Measurements from ENCODE around the gene SLC23A1.
"Not testable (repeated sequence)": the region's sequence is repeated elsewhere in the genome, so short reads cannot be mapped to it uniquely, and the experiment has no call there.

The SLC23A1 gene

DNA sequence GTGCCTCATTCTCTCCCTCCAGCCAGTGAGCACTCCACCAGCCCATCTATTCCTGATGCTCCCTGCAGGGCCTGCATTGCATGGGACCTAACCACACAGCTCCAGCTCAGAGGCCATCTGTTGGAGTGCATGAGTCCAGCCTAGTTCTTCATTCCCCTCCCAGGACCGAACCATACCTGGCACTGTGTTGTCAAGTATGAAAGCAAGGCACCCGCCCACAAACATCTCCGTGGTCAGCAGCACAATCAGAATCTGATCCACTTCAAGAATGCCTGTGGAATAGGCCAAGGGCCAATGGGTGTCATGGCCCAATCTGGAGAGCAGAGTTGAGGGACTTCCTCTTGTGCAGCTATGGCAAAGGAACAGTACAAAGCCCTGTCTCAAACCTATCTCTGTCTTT is 5.9 kb downstream of the SLC23A1 start:
- H3K4me3 ChIP-seq (ENCODE audit: low read depth, low read length), result no peak overlapping the region
- DNase-seq (ENCODE audit: low read depth), result no peak

DNA sequence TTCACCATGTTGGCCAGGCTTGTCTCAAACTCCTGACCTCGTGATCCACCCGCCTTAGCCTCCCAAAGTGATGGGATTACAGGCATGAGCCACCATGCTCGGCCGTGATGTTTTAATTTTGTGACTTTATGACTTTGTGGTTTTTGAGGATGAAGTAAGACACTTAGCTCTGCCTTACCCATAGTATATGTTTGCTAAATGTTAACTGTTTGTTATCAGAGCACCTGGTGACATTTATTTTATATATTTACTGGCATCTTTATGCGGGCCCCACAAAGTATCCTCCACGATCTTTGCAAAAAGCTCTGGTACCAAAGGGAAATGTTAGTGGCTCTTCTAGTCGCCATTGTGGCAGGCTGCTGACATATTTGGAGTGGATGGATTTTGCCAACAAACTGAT is 6.7 kb downstream of the SLC23A1 start:
- H3K4me3 ChIP-seq (ENCODE audit: low read depth, low read length), result no peak overlapping the region
- no peak for DNase-seq (ENCODE audit: low read depth)

DNA sequence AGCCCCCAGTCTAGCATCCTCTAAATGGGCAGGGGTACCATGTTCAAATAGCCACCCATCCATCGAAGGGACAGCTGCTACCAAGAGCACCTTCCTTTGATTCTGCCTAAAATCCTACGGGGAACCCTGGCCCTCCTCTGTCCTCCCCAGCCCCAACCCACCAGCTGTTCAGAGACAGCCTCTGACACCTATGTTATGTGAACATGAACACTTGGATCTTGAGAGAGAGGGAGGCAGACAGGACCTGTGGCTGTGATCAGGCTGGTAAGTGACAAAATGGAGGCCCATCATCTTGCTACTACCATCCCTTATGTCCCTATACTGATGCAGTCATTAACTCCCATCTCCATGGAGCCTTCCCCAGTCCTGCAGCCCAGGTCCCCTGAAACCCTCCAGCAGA is 8.2 kb downstream of the SLC23A1 start:
- DNase-seq (ENCODE audit: low read depth), result no peak
- no peak overlapping the region for H3K4me3 ChIP-seq (ENCODE audit: low read depth, low read length)

DNA sequence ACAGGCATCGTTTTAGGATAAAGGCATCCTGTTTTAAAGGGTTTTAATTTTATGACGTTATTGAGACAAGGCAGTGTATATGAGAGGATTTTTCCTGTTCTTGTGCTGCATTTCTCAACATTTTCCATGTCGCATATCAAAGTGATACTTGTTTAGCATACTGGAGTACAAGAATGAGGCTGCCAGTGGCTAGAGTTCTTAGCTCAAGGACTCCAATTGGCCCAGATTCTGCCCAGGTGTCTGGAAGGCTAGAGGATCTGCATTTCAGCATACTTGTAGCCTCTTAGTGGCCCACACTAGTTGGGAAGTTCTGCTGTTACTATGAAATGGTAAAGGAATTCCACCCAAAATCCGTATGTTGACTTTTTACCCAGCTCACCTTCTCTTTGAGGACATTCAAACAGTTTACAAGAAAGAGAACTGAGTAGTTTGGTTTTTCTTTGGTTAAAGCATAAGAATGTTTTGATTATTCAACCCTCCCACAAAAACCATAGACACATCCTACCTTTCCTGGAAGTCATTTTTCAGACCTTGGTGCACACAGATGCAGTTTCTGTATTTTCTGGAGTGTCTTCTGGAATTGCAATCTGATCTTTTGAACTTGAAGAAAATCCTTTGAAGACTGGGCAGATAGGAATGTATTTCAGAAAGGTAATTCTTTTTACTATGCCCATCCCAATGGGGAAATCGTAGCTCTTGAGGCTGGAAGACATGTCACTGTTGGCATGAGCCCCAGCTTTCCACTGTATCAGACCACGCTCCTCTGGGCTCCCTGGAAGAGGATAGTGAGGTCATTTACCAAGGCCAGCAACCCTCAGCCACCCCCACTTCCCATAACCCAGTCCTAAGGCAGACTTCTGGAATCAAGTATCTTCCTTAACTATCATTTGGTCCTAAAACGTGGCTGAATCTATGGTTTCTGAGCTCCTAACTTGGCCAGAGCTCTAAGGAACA is 11.3 kb downstream of the SLC23A1 start:
- no peak overlapping the region for H3K4me3 ChIP-seq (ENCODE audit: low read depth, low read length)
- no peak for DNase-seq (ENCODE audit: low read depth)

DNA sequence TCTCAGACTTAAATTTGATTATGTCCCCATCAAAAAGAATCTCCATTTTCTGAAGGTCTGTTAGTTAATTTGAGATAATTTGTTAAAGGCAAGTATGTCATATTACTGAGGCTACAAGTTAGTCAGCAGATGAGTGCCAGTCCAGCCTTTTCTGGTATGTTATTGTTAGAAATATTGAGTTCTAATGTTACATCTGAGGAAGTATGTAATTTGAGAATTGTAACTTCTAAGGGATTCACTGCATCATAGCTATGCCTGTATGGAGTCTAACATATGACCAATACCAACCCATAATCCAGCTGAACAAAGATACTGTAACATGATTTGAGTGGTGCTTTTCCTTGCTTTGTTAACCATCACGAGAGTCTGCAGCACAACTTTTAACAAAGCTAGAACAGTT is 13.9 kb downstream of the SLC23A1 start:
- DNase-seq (ENCODE audit: low read depth), result peak; percentile 40
- no peak overlapping the region for H3K4me3 ChIP-seq (ENCODE audit: low read depth, low read length)

DNA sequence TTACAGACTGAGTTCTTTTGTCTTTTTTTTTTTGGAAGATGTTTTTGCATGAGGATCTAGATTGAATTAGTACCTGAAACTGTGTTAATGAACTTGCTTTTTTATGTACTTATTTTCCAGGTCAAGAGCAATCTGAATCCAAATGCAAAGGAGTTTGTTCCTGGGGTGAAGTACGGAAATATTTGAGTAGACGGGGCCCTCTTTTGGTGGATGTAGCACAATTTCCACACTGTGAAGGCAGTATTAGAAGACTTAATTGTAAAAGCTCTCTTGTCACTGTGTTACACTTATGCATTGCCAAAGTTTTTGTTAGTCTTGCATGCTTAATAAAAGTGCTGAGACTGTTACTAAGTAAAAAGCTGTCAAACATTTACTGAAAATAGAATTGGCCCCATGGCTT is 14.5 kb downstream of the SLC23A1 start:
- no peak for DNase-seq (ENCODE audit: low read depth)
- H3K4me3 ChIP-seq (ENCODE audit: low read depth, low read length), result no peak overlapping the region

DNA sequence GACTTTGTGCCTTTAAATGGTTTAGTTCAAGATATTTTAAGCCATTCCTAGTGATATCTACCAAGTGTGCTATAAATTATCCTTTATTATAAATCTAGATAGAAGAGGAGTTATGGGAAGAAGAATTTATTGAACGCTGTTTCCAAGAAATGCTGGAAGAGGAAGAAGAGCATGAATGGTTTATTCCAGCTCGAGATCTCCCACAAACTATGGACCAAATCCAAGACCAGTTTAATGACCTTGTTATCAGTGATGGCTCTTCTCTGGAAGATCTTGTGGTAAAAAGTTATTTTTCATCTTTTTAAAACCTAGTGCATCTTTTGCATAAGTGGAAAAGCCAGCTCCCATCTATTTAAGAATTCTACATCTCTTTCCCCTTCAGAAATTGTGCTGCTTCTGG is 18.6 kb downstream of the SLC23A1 start:
- H3K4me3 ChIP-seq (ENCODE audit: low read depth, low read length), result no peak overlapping the region
- no peak for DNase-seq (ENCODE audit: low read depth)

DNA sequence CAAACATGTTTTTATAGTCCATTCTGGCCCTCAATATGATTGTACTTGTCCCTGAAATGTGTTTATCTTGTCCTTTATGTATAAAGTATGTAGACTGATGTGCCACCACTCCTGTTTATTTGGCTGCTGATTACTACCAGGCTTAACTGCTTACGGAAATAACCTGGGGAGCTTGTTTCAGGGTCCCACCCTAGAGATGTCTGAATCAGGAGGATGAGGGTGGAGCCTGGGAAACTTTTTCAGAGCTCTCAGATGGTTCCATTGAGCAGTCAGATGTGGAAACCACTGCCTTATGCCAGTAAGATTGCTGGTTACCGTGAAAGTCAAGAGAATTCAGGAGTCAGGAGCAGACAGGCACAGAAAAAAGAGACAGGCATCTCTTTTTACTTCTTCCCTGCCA is 19.2 kb downstream of the SLC23A1 start:
- DNase-seq (ENCODE audit: low read depth), result no peak
- no peak overlapping the region for H3K4me3 ChIP-seq (ENCODE audit: low read depth, low read length)

DNA sequence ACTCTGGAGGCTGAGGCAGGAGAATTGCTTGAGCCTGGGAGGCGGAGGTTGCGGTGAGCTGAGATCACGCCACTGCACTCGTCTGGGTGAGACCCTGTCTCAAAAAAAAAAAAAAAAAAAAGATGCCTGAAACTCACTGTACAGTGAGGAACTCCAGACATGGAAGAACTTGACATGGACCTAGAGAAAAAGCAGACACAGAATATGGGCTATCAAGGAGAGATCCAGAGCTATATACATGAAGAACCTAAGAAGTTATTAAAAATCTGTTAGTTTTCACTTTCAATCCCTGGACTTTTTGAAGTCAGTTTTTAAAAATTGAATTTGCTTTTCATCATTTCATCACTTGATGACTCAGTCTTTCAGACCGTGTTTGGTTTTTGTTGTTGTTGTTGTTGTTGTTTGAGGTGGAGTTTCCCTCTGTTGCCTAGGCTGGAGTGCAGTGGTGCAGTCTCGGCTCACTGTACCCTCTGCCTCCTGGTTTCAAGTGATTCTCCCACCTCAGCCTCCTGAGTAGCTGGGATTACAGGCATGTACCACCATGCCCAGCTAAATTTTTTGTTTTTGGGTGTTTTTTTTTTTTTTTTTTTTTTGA is 21.2 kb downstream of the SLC23A1 start:
- no peak overlapping the region for H3K4me3 ChIP-seq (ENCODE audit: low read depth, low read length)
- DNase-seq (ENCODE audit: low read depth), result no peak

DNA sequence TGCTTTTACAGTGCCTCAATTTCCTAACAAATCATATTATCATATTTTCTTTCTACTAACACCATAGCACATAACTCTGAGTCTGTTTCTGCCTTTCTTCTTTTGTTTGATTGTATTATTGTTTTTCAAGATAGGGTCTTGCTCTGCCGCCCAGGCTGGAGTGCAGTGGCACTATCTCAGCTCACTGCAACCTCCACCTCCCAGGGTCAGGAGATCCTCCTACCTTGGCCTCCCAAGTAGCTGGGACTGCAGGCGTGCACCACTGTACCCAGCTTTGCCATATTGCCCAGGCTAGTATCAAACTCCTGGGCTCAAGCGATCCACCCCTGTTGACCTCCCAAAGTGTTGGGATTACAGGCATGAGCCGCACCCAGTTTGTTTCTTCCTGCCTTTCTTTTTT is 22.7 kb downstream of the SLC23A1 start:
- DNase-seq (ENCODE audit: low read depth), result no peak
- no peak overlapping the region for H3K4me3 ChIP-seq (ENCODE audit: low read depth, low read length)

DNA sequence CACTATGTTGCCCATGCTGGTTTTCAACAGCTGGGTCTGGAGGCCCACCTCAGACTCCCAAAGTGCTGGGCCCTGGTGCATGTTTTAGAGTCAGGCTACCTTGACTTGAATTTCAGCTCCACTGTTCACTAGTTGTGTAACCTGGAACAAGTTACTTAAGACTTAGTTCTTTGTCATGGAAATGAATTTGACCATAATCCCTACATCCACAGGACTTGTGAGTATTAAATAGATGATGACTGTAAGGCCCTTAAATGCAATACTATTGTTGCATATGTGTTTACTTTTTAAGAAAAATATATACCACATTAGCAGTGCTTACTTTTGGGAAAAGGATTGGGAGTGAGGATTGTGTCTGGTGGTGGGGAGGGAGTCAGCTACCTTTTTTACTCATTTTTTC is 25.0 kb downstream of the SLC23A1 start:
- no peak overlapping the region for H3K4me3 ChIP-seq (ENCODE audit: low read depth, low read length)

DNA sequence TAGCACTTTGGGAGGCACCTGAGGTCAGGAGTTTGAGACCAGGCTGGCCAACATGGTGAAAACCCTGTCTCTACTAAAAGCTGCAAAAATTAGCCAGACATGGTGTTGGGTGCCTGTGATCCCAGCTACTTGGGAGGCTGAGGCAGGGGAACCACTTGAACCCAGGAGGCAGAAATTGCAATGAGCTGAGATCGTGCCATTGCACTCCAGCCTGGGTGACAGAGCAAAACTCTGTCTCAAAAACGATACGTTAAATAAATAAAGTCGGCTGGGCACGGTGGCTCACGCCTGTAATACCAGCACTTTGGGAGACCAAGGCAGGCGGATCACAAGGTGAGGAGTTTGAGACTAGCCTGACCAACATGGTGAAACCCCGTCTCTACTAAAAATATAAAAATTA is 27.2 kb downstream of the SLC23A1 start:
- H3K4me3 ChIP-seq (ENCODE audit: low read depth, low read length); DNase-seq (ENCODE audit: low read depth): not testable (repeated sequence)

More for the DNA sequence above, 25.0 kb downstream of the SLC23A1 start:
- DNase-seq (ENCODE audit: low read depth), result no peak

DNA sequence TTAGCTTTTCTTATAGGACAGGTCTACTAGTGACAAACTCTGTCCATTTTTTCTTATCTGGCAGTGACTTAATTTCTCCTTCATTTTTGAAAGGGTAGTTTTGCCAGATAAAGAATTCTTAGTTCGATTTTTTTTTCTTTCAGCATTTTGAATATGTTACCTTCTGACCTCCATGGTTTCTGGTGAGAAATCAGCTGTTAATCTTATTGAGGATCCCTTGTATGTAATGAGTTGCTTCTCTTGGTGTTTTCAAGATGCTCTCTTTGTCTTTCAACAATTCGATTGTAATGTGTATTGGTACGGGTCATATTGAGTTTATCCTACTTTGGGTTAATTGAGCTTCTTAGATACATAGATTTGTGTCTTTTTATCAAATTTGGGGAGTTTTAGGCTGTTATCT is 28.9 kb downstream of the SLC23A1 start:
- no peak overlapping the region for H3K4me3 ChIP-seq (ENCODE audit: low read depth, low read length)
- no peak for DNase-seq (ENCODE audit: low read depth)

DNA sequence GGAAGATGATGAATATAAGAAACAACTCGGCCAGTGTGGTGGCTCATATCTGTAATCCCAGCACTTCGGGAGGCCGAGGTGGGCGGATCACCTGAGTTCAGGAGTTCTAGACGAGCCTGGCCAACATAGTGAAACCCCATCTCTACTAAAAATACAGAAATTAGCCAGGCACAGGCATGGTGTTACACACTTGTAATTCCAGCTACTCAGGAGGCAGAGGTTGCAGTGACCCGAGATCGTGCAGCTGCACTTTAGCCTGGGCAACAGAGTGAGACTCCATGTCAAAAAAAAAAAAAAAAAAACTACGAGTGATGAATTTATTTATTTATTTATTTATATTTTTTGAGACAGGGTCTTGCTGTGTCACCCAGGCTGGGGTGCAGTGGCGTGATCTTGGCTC is 35.2 kb downstream of the SLC23A1 start:
- not testable (repeated sequence) for H3K4me3 ChIP-seq (ENCODE audit: low read depth, low read length); DNase-seq (ENCODE audit: low read depth)

DNA sequence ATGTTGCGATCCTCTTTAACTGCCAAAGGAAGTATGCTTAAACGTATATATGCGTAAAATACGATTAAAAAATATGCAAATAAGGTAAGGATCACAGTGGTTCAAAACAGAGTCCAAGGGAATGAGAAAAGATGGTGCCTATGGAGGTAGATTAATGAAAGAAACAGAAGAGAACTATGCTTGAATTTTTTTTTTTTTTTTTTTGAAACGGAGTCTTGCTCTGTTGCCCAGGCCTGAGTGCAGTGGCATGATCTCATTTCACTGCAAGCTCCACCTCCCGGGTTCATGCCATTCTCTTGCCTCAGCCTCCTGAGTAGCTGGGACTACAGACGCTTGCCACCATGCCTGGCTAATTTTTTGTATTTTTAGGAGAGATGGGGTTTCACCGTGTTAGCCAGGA is 37.7 kb downstream of the SLC23A1 start:
- not testable (repeated sequence) for H3K4me3 ChIP-seq (ENCODE audit: low read depth, low read length); DNase-seq (ENCODE audit: low read depth)

DNA sequence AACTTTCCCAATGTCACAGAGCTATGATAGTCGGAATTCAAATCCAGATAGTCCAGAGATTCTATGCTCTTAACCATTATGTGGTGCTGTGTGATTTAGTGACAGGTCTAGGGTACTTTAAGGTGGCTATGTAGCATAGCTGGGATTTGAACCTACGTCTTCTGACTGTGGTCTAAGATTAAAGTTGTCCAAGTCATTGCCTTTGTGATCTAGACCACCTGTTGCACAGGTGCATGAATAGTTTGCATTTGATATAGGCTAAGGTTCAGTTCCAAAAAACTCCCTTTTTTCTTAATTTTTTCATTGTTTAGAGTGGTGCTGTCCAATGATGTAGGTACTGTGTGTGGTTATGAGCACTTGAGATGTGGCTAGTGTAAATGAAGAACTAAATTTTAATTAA is 38.9 kb downstream of the SLC23A1 start:
- H3K4me3 ChIP-seq (ENCODE audit: low read depth, low read length), result no peak overlapping the region
- no peak for DNase-seq (ENCODE audit: low read depth)

DNA sequence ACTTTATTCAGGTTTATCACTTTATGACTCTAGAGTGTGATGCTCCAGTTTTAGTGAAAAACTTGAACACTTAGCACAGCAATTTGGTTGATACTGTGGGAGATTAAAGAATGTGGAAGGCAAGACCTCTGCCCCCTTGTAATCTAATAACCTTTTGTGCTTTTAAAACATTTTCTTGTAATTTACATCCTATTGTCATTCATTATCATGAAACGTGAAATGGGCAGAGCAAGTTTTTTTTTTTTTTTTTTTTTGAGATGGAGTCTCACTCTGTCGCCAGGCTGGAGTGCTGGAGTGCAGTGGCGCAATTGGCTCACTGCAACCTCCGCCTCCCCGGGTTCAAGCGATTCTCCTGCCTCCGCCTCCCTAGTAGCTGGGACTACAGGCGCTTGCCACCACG is 39.6 kb downstream of the SLC23A1 start:
- DNase-seq (ENCODE audit: low read depth), result no peak
- peak overlapping the region; percentile 97 for H3K4me3 ChIP-seq (ENCODE audit: low read depth, low read length)

DNA sequence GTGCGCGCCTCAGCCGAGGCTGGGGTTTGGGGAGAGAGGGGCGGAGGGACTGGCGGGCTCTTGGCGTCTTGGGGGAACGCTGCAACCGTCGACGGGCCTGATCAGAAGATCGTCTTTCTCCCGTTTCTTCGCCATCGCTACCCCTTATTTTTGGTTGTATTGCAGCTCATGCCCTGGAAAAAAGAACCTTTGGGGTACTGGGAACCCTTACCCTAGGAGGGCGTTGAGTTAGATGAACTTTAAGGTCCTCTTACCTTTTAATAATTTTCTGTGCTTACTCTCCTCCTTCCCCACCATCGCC is 40.7 kb downstream of the SLC23A1 start:
- DNase-seq (ENCODE audit: low read depth), result no peak
- peak overlapping the region; percentile 97 for H3K4me3 ChIP-seq (ENCODE audit: low read depth, low read length)

DNA sequence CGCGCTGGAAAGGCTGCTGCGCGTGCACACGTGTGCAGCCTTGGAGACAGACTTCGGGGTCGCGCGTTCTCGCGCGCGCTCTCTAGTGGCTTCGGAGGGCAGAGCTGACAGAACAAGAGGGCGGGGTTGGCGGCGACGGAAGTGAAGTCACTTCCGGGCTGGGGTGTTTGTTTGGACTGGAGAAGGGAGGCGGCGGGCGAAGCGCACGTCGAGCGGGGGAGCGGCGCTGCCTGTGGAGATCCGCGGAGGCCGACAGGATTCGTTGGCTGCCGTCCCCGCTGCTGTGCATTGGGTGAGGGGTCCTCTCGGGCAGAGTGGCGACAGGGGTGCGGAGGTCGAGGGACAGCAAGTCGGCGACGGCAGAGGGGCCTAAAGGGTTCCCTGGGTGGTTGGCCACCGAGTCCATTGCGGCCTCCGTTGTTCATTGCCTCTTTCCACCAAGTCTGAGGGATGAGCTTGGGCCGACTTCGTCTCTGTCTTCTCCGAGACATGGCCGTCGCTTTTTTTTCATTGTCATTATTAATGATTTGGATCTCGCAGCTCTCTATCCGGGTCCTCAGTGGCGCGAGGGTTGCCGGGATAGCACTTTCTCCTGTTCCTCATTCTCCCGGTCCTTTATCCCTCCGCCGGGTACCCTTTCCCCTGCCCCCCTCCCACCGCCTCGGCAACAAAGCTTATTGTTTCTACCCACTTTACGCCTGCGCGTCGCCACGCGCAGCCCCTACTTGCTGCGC is 41.2 kb downstream of the SLC23A1 start, which contains the start of gene PAIP2:
PAIP2 (plus strand) TSS at position 166 of the 734 bp plus-strand sequence. CDS start 21,931 bp downstream, outside the sequence.
- peak; percentile 93 for DNase-seq (ENCODE audit: low read depth)

DNA sequence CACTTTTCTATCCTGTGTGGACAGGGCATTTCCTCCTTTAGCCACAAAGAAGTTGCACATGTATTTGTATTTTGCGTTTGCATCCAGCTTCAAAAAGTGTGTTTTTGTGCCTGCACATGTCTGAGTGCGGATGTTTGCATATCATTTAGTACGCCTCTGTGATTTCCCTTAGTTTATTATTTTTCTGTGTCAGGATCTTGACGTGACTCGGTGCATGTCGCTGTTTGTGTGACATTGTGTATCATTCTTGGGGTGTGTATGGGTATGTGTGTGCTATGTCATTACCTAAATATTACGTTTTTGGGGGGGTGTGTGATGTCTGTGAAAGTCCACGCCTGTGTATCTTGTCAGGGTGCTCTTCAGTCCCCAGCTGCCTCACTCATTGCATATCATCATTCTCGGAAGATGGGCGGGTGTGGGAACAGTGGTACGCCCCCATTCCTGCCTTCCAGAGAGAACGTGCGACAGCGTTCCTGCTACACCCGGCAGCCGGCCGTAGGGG is 41.9 kb downstream of the SLC23A1 start:
- peak overlapping the region; percentile 97 for H3K4me3 ChIP-seq (ENCODE audit: low read depth, low read length)
- DNase-seq (ENCODE audit: low read depth), result no peak

More for the DNA sequence above, 41.2 kb downstream of the SLC23A1 start, which contains the start of gene PAIP2:
- H3K4me3 ChIP-seq (ENCODE audit: low read depth, low read length), result peak within 1 kb of the TSS; percentile 97
